ENCODE data around the gene CD99. TPM values are rescaled to one million over a fixed set of nuclear protein-coding genes. Genes with fewer than 3 reads are reported as not detected.
A peak's percentile ranks its signal among the peaks of the same experiment; 100 is the strongest.

CD99 gene
- total RNA-seq, 1 experiment from 2014 or later = 1,443 TPM

- DNase-seq (ENCODE audit: low spot score) = no peak
- TF ChIP-seq EZH2 (IDR thresholded peaks at IDR 0.05; ENCODE audit: borderline replicate concordance, low read depth, low read length, poor library complexity, severe bottlenecking) (no peak), CTCF (conservative IDR thresholded peaks at IDR 0.05; ENCODE audit: low read depth, low read length) (no peak)
- intact Hi-C loops (cut with micrococcal nuclease; ENCODE audit: unreplicated experiment) = no loop called here
- Histone ChIP-seq H3K4me1 (ENCODE audit: insufficient read depth, low read length, poor library complexity, severe bottlenecking) (peaks cover 11% of the 10 kb centered on the region), H3K27me3 (replicated peaks; ENCODE audit: insufficient read depth, low read depth, low read length, poor library complexity) (no peaks in the 10 kb centered on the region), H3K9me3 (ENCODE audit: low read depth, low read length, poor library complexity, severe bottlenecking) (no peaks in the 10 kb centered on the region), H3K4me3 (ENCODE audit: low read depth, low read length, poor library complexity, severe bottlenecking) (no peak overlapping the region), H3K27ac (ENCODE audit: low read depth, low read length, poor library complexity, severe bottlenecking) (no peak overlapping the region), H3K36me3 (ENCODE audit: insufficient read depth, low read length, poor library complexity, severe bottlenecking) (no peaks in the 10 kb centered on the region)
- BruUV-seq (replicated peaks) = no TSS peak
- CTCF ChIA-PET = no interaction called here
- POLR2A ChIA-PET (ENCODE audit: low non-redundant PET) = no interaction called here
These were observed 14.1 kb upstream of the CD99 start for GRCh38 chrX:2676794-2677675.

- DNase-seq (ENCODE audit: low spot score) = peak; percentile 64
- H3K36me3 ChIP-seq (ENCODE audit: insufficient read depth, low read length, poor library complexity, severe bottlenecking) = no peaks in the 10 kb centered on the region
- intact Hi-C loops (cut with micrococcal nuclease; ENCODE audit: unreplicated experiment) = no loop called here
- H3K4me1 ChIP-seq (ENCODE audit: insufficient read depth, low read length, poor library complexity, severe bottlenecking) = peaks cover 16% of the 10 kb centered on the region
- POLR2A ChIA-PET (ENCODE audit: low non-redundant PET) = no interaction called here
- BruUV-seq (replicated peaks) = no TSS peak
- CTCF ChIA-PET = no interaction called here
- no peaks in the 10 kb centered on the region for H3K9me3 ChIP-seq (ENCODE audit: low read depth, low read length, poor library complexity, severe bottlenecking)
- H3K27me3 ChIP-seq (replicated peaks; ENCODE audit: insufficient read depth, low read depth, low read length, poor library complexity) = no peaks in the 10 kb centered on the region
- no peak overlapping the region for H3K27ac ChIP-seq (ENCODE audit: low read depth, low read length, poor library complexity, severe bottlenecking)
- H3K4me3 ChIP-seq (ENCODE audit: low read depth, low read length, poor library complexity, severe bottlenecking) = no peak overlapping the region
- TF ChIP-seq CTCF (conservative IDR thresholded peaks at IDR 0.05; ENCODE audit: low read depth, low read length) = no peak
- TF ChIP-seq EZH2 (IDR thresholded peaks at IDR 0.05; ENCODE audit: borderline replicate concordance, low read depth, low read length, poor library complexity, severe bottlenecking) = no peak
These were observed 13.3 kb upstream of the CD99 start for GRCh38 chrX:2677764-2678163.

GRCh38 chrX:2678583-2678982 lies 12.5 kb upstream of the CD99 start:
- Histone ChIP-seq H3K27ac (ENCODE audit: low read depth, low read length, poor library complexity, severe bottlenecking) (no peak overlapping the region), H3K9me3 (ENCODE audit: low read depth, low read length, poor library complexity, severe bottlenecking) (no peaks in the 10 kb centered on the region), H3K4me1 (ENCODE audit: insufficient read depth, low read length, poor library complexity, severe bottlenecking) (peaks cover 18% of the 10 kb centered on the region), H3K36me3 (ENCODE audit: insufficient read depth, low read length, poor library complexity, severe bottlenecking) (no peaks in the 10 kb centered on the region), H3K27me3 (replicated peaks; ENCODE audit: insufficient read depth, low read depth, low read length, poor library complexity) (no peaks in the 10 kb centered on the region), H3K4me3 (ENCODE audit: low read depth, low read length, poor library complexity, severe bottlenecking) (no peak overlapping the region)
- DNase-seq (ENCODE audit: low spot score) = no peak
- TF ChIP-seq CTCF (conservative IDR thresholded peaks at IDR 0.05; ENCODE audit: low read depth, low read length) = no peak
- TF ChIP-seq EZH2 (IDR thresholded peaks at IDR 0.05; ENCODE audit: borderline replicate concordance, low read depth, low read length, poor library complexity, severe bottlenecking) = no peak
- no TSS peak for BruUV-seq (replicated peaks)
- ChIA-PET POLR2A (ENCODE audit: low non-redundant PET) (no interaction called here), CTCF (no interaction called here)
- intact Hi-C loops (cut with micrococcal nuclease; ENCODE audit: unreplicated experiment) = no loop called here
